BJ (cell line): ENCODE measurements around the gene ARVCF. TPM values are rescaled to one million over a fixed set of nuclear protein-coding genes. Genes with fewer than 3 reads are reported as not detected.

Experiments used
- CTCF ChIA-PET: fragments of 350-600 bp; formaldehyde crosslinking; extraction: SDS; loops from one replicate; lab custom pipeline; 2021; ENCODE audit warnings: antibody characterized with exemption, inconsistent platforms; lab: Yijun Ruan, JAX
- POLR2A ChIA-PET: fragments of 300-600 bp; sonication (Branson Sonifier 250); formaldehyde crosslinking; extraction: SDS; loops from one replicate; lab custom pipeline; 2021; ENCODE audit warnings: antibody characterized with exemption; lab: Charles Lee
- DNase-seq: peaks from one replicate; pipeline ENCODE4 v3.0.0-alpha.2; 2011; ENCODE audit warnings: low read depth
- H3K27me3 ChIP-seq: 2 replicates; pipeline ENCODE4 v1.6.0; 2011; ENCODE audit warnings: low read length; ENCODE audit not compliant: control insufficient read depth, insufficient read depth
- H3K36me3 ChIP-seq: 2 replicates; pipeline ENCODE4 v1.5.1; 2011; ENCODE audit warnings: low read length; ENCODE audit not compliant: control insufficient read depth, insufficient read depth
- H3K4me3 ChIP-seq: 2 replicates; pipeline ENCODE4 v1.5.1; 2011; ENCODE audit warnings: low read depth, mild to moderate bottlenecking, control low read depth, low read length
- polyA plus RNA-seq: library from polyadenylated mRNA; depleted of rRNA; stranded (reverse); fragments of >200 nt; gene quantifications from 2 replicates; pipeline ENCODE4 v1.2.3, GENCODE V29; 2011
- TF ChIP-seq, protein P1 (sequence below): IDR thresholded peaks from 2 replicates; pipeline ENCODE4 v1.5.1; 2011; ENCODE audit warnings: low read depth, mild to moderate bottlenecking, control low read depth, inconsistent platforms, low read length, moderate library complexity; ENCODE audit not compliant: insufficient read depth

Gene ARVCF
- polyA plus RNA-seq, 1 experiment: 3.8 TPM

DNA sequence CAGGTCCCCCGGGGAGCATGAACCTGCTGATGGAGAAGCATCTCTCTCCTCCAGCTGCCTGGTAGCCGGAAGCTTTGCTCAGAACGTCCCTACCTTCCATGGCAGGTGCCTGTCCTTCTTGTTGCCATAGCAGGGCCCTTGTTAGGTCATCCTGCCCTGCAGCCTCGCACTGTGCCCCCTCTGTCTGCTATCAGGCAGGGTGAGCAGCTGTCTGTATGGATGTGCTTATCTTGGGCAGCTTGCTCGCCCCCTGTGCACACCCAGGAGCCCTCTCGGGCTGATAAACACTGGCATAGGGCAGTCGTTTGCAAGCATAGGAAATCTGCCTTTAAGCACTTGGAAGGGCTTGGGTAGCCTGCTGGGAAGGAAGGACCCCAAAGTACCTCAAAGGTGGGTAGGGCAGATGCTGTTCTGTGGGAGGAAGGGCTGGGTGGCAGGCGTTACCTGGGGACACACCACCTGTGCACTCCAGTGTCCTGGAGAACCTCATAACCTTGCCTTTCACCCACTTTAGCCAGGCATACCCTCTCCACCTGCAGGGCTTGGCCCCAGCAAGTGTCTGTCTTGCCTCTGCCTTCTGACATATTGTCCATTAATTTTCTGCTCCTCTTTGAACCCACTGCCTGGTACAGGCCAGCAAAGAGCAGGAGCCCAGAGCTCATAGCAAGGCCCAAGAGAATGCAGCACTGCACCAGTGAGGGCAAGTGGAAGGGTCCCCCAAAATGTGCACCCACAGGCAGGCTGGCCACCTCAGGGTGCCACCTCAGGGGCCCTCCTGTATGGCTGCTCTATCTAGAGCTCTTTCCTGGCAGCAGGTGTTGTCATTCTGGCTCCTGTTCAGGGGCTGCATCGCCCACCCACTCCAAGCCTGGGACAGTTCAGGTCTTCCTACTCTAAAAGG, 83.0 kb downstream of the ARVCF start:
- H3K4me3 ChIP-seq: no peak overlapping the region
- DNase-seq: no peak
- H3K36me3 ChIP-seq: peaks cover 1% of the 10 kb centered on the region; the same call in 1 of the 2 replicates
- CTCF ChIA-PET: interaction anchor here (1.9 kb wide), 1 partner anchor 23 kb away, joined by 4 read pairs; no protein-coding TSS in a partner anchor
- POLR2A ChIA-PET: interaction anchor here (0.6 kb wide), 2 partner anchors 53 to 487 kb away, joined by 8 read pairs; no protein-coding TSS in a partner anchor
- TF ChIP-seq, protein P1, sequence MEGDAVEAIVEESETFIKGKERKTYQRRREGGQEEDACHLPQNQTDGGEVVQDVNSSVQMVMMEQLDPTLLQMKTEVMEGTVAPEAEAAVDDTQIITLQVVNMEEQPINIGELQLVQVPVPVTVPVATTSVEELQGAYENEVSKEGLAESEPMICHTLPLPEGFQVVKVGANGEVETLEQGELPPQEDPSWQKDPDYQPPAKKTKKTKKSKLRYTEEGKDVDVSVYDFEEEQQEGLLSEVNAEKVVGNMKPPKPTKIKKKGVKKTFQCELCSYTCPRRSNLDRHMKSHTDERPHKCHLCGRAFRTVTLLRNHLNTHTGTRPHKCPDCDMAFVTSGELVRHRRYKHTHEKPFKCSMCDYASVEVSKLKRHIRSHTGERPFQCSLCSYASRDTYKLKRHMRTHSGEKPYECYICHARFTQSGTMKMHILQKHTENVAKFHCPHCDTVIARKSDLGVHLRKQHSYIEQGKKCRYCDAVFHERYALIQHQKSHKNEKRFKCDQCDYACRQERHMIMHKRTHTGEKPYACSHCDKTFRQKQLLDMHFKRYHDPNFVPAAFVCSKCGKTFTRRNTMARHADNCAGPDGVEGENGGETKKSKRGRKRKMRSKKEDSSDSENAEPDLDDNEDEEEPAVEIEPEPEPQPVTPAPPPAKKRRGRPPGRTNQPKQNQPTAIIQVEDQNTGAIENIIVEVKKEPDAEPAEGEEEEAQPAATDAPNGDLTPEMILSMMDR: no peak
- no peaks in the 10 kb centered on the region for H3K27me3 ChIP-seq

DNA sequence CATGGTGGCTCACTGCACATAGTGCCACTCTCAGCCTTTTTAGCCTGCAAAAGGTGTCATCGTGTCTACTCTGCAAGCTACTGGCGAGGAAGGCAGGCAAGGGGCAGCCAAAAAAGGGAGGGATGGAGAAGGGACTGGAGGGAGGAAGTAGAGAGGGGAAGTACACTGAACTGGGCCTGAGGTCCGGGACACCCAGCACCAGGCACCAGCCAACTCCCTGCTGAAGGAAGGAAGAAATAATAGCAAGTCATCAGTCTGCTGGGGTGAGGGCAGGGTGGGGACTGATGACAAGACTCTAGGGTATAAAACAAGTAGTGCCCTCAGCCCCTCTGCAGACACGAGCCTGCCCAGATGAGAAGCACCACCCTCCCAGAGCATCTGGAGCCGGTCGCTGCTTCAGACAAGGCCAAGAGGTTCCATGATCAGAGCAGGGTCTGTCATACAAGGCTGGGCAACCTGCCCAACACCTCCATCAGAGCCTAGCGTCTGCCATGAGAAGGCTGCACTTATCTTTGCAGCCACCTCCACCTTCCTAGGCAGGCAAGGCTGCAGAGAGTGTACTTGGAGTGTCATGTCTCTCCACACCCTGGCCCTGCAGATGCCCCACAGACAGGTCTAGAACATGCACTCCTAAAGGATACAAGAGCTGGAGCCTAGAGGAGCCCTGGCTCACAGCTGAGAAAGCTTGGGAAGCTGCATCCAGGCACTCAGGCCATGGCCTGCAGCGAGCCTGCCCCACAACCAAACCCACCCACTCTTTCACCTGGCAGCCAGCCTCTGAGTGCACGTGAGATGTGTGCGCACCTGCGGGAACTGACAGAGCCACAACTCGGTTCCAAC, 84.0 kb downstream of the ARVCF start:
- CTCF ChIA-PET: interaction anchor here (0.7 to 3.0 kb wide), 3 partner anchors 8 to 202 kb away, joined by 3 to 8 read pairs (median 4); partner anchors contain the start of genes COMT and TXNRD2
- TF ChIP-seq, protein P1: no peak
- no peak for DNase-seq
- Histone ChIP-seq H3K36me3 (peaks cover 1% of the 10 kb centered on the region; the same call in 1 of the 2 replicates), H3K4me3 (no peak overlapping the region), H3K27me3 (no peaks in the 10 kb centered on the region)
- POLR2A ChIA-PET: no interaction called here

DNA sequence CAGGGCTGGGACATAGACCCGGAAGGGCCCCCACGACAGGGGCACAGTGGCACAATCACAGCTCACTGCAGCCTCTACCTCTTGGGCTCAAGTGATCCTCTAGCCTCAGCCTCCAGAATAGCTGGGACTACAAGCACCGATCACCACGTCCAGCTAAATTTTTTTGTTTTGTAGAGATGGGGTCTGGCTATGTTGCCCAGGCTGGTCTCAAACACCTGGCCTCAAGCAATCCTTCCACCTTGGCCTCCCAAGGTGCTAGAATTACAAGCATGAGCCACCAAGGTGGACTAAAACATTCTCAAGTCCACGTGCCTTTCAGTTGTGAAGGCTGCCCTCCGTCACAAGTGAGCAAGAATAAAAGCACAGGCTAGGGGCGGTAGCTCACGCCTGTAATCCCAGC, 85.1 kb downstream of the ARVCF start:
- no peak overlapping the region for H3K4me3 ChIP-seq
- H3K27me3 ChIP-seq: no peaks in the 10 kb centered on the region
- CTCF ChIA-PET: interaction anchor here (1.8 to 3.0 kb wide), 2 partner anchors 9 to 201 kb away, joined by 4 to 8 read pairs; partner anchors contain the start of genes COMT and TXNRD2
- POLR2A ChIA-PET: no interaction called here
- DNase-seq: no peak
- TF ChIP-seq, protein P1: no peak
- H3K36me3 ChIP-seq: peaks cover under 1% of the 10 kb centered on the region; the same call in 1 of the 2 replicates

DNA sequence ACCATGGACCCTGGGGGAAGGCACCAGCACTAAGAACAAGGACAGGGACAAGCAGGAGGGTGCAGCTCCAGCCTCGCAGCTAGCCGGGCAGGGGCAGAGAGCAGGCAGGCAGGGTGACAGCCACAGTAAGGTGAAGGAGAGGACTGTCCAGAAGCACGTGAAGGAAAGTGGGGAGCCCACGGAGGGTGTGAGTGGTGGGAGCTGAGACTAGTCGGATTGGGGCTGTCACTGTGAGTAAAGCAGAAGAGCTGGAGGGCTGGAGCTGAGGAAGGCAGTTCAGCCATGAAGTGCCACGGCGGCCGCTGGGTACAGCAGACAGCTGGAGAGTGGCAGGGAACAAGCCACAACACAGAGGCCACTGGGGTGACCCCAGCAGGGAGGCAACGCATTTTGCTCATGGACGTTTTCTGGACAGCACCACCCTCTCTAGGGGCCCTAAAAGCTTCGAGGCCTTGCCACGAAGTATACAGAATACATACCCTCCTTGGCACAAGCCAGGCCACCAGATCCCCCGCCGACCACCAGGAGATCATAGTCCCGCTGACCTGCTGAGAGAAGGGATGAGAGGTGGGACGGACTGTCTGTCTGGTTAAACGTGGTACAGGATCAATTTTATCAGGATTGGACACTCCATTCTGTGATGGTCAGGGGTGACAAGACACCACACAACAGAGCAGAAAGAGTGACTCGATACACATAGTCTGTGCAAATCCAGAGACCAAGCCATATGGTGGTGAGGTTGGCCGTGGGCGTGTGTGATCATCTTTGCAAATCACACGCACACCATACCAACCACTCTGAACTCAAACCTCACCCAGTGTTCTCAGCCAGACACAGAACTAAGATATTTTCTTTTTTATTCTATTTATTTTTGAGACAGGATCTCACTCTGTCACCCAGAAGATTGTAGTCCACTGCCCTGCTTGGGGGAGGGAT, 85.8 kb downstream of the ARVCF start:
- ChIA-PET CTCF (interaction anchor here (1.0 to 3.0 kb wide), 3 partner anchors 10 to 200 kb away, joined by 3 to 8 read pairs (median 4); partner anchors contain the start of genes COMT and TXNRD2), POLR2A (no interaction called here)
- H3K4me3 ChIP-seq: no peak overlapping the region
- no peak for DNase-seq
- TF ChIP-seq, protein P1: no peak
- no peaks in the 10 kb centered on the region for H3K36me3 ChIP-seq
- no peaks in the 10 kb centered on the region for H3K27me3 ChIP-seq
